Prostate gland (tissue), 2 donors: Measurements from ENCODE around the gene LYRM4. TPM values are rescaled to one million over a fixed set of nuclear protein-coding genes. Genes with fewer than 3 reads are reported as not detected.

Source experiments
- DNase-seq: peaks from one replicate; pipeline ENCODE4 v3.0.0-alpha.2; 2019; ENCODE audit warnings: low spot score
- H3K27ac ChIP-seq, 2 donors: fragments of 200-600 bp; sonication (generic); 2 replicates each; pipeline ENCODE4 v1.5.1; 2017 to 2019
- H3K27me3 ChIP-seq: fragments of 200-600 bp; sonication (generic); replicated peaks from 2 replicates; pipeline ENCODE4 v1.5.1; 2019; ENCODE audit not compliant: insufficient read depth
- H3K36me3 ChIP-seq, 2 donors: fragments of 200-600 bp; sonication (generic); 1 replicate in 1 of 2; 2 replicates in 1 of 2; pipeline versions ENCODE4 v1.5.1 to v1.8.1; 2017 to 2019
- H3K4me1 ChIP-seq: fragments of 200-600 bp; sonication (generic); replicated peaks from 2 replicates; pipeline ENCODE4 v1.5.1; 2019
- H3K4me3 ChIP-seq, 2 donors: fragments of 200-600 bp; sonication (generic); 2 replicates each; pipeline ENCODE4 v1.5.1; 2017 to 2019
- H3K9me3 ChIP-seq: fragments of 200-600 bp; sonication (generic); 2 replicates; pipeline ENCODE4 v1.5.1; 2017
- CTCF ChIP-seq, 4 experiments: fragments of 200-600 bp in 2 of 4; fragments of 450-650 bp in 2 of 4; sonication (generic) in 2 of 4; IDR thresholded peaks; 1 replicate in 3 of 4; 2 replicates in 1 of 4; pipeline ENCODE4 v1.5.1; 2016 to 2019; ENCODE audit warnings: antibody characterized with exemption in 4 of 4, mild to moderate bottlenecking in 2 of 4, moderate library complexity in 2 of 4
- POLR2A ChIP-seq: fragments of 450-650 bp; IDR thresholded peaks from one replicate; pipeline ENCODE4 v1.6.1; 2016; ENCODE audit warnings: antibody characterized with exemption, mild to moderate bottlenecking
- POLR2AphosphoS5 ChIP-seq: sonication (generic); formaldehyde crosslinking; IDR thresholded peaks from one replicate; pipeline ENCODE4 v1.6.1; 2017; ENCODE audit warnings: antibody characterized with exemption
- WGBS: methylation state at CpG from one replicate; pipeline ENCODE4 v1.1.5; 2018; 5-methylcytosine and 5-hydroxymethylcytosine counted together
- intact Hi-C: fragments of 100-400 bp; cut with DNase I; formaldehyde crosslinking; loops from one replicate; pipeline ENCODE4 v1.14.2; 2022
- total RNA-seq, 2 donors: library from RNA; depleted of rRNA; stranded (reverse); fragments of >200 nt; gene quantifications; one replicate each; pipeline ENCODE4 v1.1.0, GENCODE V29; 2016

Gene LYRM4
- total RNA-seq, 2 donors from 2014 or later = 21.4 to 23.7 TPM

GRCh38 chr6:5103250-5103649 lies 157.5 kb downstream of the LYRM4 start:
- TF ChIP-seq POLR2AphosphoS5 (no peak), CTCF (IDR thresholded peaks at IDR 0.05) (no peak), POLR2A (no peak)
- 76% methylated on average over 8 of the region's 8 CpGs for WGBS
- no peaks in the 10 kb centered on the region for H3K36me3 ChIP-seq
- no peaks in the 10 kb centered on the region for H3K9me3 ChIP-seq
- H3K4me1 ChIP-seq = no peaks in the 10 kb centered on the region
- no peak overlapping the region for H3K4me3 ChIP-seq
- intact Hi-C loops = no loop called here
- H3K27me3 ChIP-seq = no peaks in the 10 kb centered on the region
- no peak overlapping the region for H3K27ac ChIP-seq
- no peak for DNase-seq

GRCh38 chr6:5102267-5102970 lies 158.3 kb downstream of the LYRM4 start:
- H3K27ac ChIP-seq = no peak overlapping the region
- H3K36me3 ChIP-seq = no peaks in the 10 kb centered on the region
- H3K4me3 ChIP-seq = no peak overlapping the region
- no peak for TF ChIP-seq POLR2A
- no peak for TF ChIP-seq POLR2AphosphoS5
- no peak for TF ChIP-seq CTCF (IDR thresholded peaks at IDR 0.05)
- 82% methylated on average over 8 of the region's 8 CpGs for WGBS
- H3K9me3 ChIP-seq = no peaks in the 10 kb centered on the region
- no peaks in the 10 kb centered on the region for H3K4me1 ChIP-seq
- DNase-seq = no peak
- intact Hi-C loops = no loop called here
- no peaks in the 10 kb centered on the region for H3K27me3 ChIP-seq

- Histone ChIP-seq H3K27ac (no peak overlapping the region), H3K27me3 (no peaks in the 10 kb centered on the region), H3K4me3 (no peak overlapping the region), H3K36me3 (no peaks in the 10 kb centered on the region), H3K9me3 (no peaks in the 10 kb centered on the region), H3K4me1 (no peaks in the 10 kb centered on the region)
- intact Hi-C loops = no loop called here
- 92% methylated on average over 7 of the region's 7 CpGs for WGBS
- no peak for TF ChIP-seq CTCF (IDR thresholded peaks at IDR 0.05)
- TF ChIP-seq POLR2AphosphoS5 = no peak
- TF ChIP-seq POLR2A = no peak
- no peak for DNase-seq
Observed at GRCh38 chr6:5100806-5101205, 159.9 kb downstream of the LYRM4 start.

- Histone ChIP-seq H3K27ac (no peak overlapping the region), H3K9me3 (no peaks in the 10 kb centered on the region), H3K27me3 (no peaks in the 10 kb centered on the region), H3K4me1 (no peaks in the 10 kb centered on the region), H3K36me3 (no peaks in the 10 kb centered on the region), H3K4me3 (no peak overlapping the region)
- 93% methylated on average over 3 of the region's 3 CpGs for WGBS
- TF ChIP-seq POLR2A = no peak
- no peak for TF ChIP-seq CTCF (IDR thresholded peaks at IDR 0.05)
- no peak for TF ChIP-seq POLR2AphosphoS5
- DNase-seq = no peak
- intact Hi-C loops = no loop called here
Observed at GRCh38 chr6:5099537-5099936, 161.2 kb downstream of the LYRM4 start.
